Esophagus squamous epithelium (tissue), 5 donors: ENCODE results near the gene PRC1. TPM values are rescaled to one million over a fixed set of nuclear protein-coding genes. Genes with fewer than 3 reads are reported as not detected.

Experiments used
- DNase-seq: peaks from one replicate; lab custom pipeline; 2025; lab: John Stamatoyannopoulos, UW
- H3K27ac ChIP-seq, 4 donors: fragments of 200-600 bp; sonication (generic); one replicate each; pipeline ENCODE4 v1.5.1; 2016 to 2019; ENCODE audit warnings: mild to moderate bottlenecking in 1 of 4
- H3K27me3 ChIP-seq, 4 donors: fragments of 200-600 bp; sonication (generic); 1 replicate in 3 of 4; 2 replicates in 1 of 4; pipeline versions ENCODE4 v1.5.1 to v1.6.0; 2017 to 2021; ENCODE audit warnings: antibody characterized with exemption in 1 of 4
- H3K36me3 ChIP-seq, 3 donors: fragments of 200-600 bp; sonication (generic); one replicate each; pipeline ENCODE4 v1.5.1; 2016 to 2019
- H3K4me1 ChIP-seq, 3 donors: fragments of 200-600 bp; sonication (generic); one replicate each; pipeline ENCODE4 v1.5.1; 2017 to 2019
- H3K4me3 ChIP-seq, 4 donors: fragments of 200-600 bp; sonication (generic); 1 replicate in 3 of 4; 2 replicates in 1 of 4; pipeline ENCODE4 v1.5.1; 2016 to 2019; ENCODE audit warnings: mild to moderate bottlenecking in 2 of 4, moderate library complexity in 1 of 4
- H3K9me3 ChIP-seq, 3 donors: fragments of 200-600 bp; sonication (generic); one replicate each; pipeline ENCODE4 v1.5.1; 2016 to 2019
- POLR2A ChIP-seq, 4 donors: fragments of 450-650 bp; IDR thresholded peaks; one replicate each; pipeline ENCODE4 v1.6.1; 2017; ENCODE audit warnings: antibody characterized with exemption in 4 of 4, mild to moderate bottlenecking in 4 of 4, moderate library complexity in 3 of 4
- WGBS, 2 donors: methylation state at CpG; one replicate each; pipeline ENCODE4 v1.1.5; 2018; 5-methylcytosine and 5-hydroxymethylcytosine counted together
- intact Hi-C: fragments of 100-400 bp; cut with DNase I; formaldehyde crosslinking; loops from one replicate; pipeline ENCODE4 v1.15.0; 2022
- total RNA-seq, 4 donors: library from RNA; depleted of rRNA; stranded (reverse); fragments of >200 nt; gene quantifications; one replicate each; pipeline ENCODE4 v1.1.0, GENCODE V29; 2016
- TF ChIP-seq, protein P1 (sequence below), 6 experiments: fragments of 450-650 bp in 4 of 6; fragments of 200-600 bp in 2 of 6; sonication (generic) in 2 of 6; IDR thresholded peaks; one replicate each; pipeline ENCODE4 v1.5.1; 2016 to 2019; ENCODE audit warnings: antibody characterized with exemption in 6 of 6, mild to moderate bottlenecking in 4 of 6, moderate library complexity in 4 of 6
- donor health status: DM: yes; HTN: yes; CAD: no.

PRC1 gene
- total RNA-seq, 4 donors from 2014 or later, result 49.6 to 100 (median 58.4) TPM

DNA sequence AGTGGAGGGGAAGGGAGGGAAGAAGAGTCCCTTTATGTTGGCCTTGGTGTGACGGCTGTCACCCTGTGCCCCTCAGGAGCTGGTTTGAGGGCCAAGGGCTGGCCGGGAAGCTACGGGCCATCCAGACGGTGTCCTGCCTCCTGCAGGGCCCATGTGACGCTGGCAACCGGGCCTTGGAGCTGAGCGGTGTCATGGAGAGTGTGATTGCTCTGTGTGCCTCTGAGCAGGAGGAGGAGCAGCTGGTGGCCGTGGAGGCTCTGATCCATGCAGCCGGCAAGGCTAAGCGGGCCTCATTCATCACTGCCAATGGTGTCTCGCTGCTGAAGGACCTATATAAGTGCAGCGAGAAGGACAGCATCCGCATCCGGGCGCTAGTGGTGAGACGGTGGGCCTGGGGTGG, 47.8 kb downstream of the PRC1 start:
- intact Hi-C loops, result no loop called here
- Histone ChIP-seq H3K9me3 (no peaks in the 10 kb centered on the region), H3K4me1 (peaks cover 0 to 11% (median 6%) of the 10 kb centered on the region in 3 donors), H3K27ac (no peak overlapping the region), H3K36me3 (peaks cover 64 to 100% (median 87%) of the 10 kb centered on the region in 3 donors), H3K4me3 (no peak overlapping the region), H3K27me3 (no peaks in the 10 kb centered on the region)
- WGBS, 2 donors, result 85 to 100% methylated on average over 1 to 10 of the region's 16 CpGs
- TF ChIP-seq, protein P1, sequence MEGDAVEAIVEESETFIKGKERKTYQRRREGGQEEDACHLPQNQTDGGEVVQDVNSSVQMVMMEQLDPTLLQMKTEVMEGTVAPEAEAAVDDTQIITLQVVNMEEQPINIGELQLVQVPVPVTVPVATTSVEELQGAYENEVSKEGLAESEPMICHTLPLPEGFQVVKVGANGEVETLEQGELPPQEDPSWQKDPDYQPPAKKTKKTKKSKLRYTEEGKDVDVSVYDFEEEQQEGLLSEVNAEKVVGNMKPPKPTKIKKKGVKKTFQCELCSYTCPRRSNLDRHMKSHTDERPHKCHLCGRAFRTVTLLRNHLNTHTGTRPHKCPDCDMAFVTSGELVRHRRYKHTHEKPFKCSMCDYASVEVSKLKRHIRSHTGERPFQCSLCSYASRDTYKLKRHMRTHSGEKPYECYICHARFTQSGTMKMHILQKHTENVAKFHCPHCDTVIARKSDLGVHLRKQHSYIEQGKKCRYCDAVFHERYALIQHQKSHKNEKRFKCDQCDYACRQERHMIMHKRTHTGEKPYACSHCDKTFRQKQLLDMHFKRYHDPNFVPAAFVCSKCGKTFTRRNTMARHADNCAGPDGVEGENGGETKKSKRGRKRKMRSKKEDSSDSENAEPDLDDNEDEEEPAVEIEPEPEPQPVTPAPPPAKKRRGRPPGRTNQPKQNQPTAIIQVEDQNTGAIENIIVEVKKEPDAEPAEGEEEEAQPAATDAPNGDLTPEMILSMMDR (IDR thresholded peaks at IDR 0.05), result no peak
- no peak for TF ChIP-seq POLR2A (IDR thresholded peaks at IDR 0.05)
- DNase-seq, result no peak

GRCh38 chr15:90945091-90945490, 49.2 kb downstream of the PRC1 start:
- peaks cover 70 to 100% (median 86%) of the 10 kb centered on the region in 3 donors for H3K36me3 ChIP-seq

DNA sequence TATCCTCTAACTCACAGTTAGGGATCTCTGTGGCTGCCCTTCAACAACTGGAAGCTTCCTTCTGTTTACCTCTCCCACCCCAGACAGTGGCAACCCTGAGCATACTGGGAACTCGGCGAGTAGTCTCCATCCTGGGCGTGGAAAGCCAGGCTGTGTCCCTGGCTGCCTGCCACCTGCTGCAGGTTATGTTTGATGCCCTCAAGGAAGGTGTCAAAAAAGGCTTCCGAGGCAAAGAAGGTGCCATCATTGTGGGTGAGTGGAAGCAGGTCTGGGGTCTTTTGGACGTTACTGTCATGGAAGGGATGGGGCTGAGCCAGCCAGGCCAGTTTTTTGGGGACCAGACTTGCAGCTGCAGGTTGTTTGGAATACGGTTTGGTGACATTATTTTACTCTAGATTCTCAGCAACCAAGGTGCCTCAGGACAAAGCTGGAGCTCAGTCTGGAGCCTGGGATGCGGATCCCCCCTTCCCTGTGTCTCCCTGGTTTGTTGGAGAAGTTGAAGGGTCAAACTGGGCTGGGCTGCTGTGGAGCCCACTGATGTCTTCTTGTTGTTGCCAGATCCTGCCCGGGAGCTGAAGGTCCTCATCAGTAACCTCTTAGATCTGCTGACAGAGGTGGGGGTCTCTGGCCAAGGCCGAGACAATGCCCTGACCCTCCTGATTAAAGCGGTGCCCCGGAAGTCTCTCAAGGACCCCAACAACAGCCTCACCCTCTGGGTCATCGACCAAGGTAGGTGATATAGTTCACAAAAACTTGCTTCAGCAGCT, 51.8 kb downstream of the PRC1 start:
- Histone ChIP-seq H3K27ac (no peak overlapping the region), H3K4me1 (peaks cover 0 to 2% (median 0%) of the 10 kb centered on the region in 3 donors), H3K36me3 (peaks cover 62 to 100% (median 75%) of the 10 kb centered on the region in 3 donors), H3K9me3 (no peaks in the 10 kb centered on the region), H3K27me3 (no peaks in the 10 kb centered on the region), H3K4me3 (no peak overlapping the region)
- TF ChIP-seq, protein P1 (IDR thresholded peaks at IDR 0.05), result no peak
- no peak for TF ChIP-seq POLR2A (IDR thresholded peaks at IDR 0.05)
- 65 to 83% methylated on average over 3 to 7 of the region's 12 CpGs for WGBS, 2 donors
- DNase-seq, result no peak
- intact Hi-C loops, result no loop called here

More at GRCh38 chr15:90945091-90945490, 49.2 kb downstream of the PRC1 start:
- TF ChIP-seq, protein P1 (IDR thresholded peaks at IDR 0.05), result no peak
- TF ChIP-seq POLR2A (IDR thresholded peaks at IDR 0.05), result no peak
- H3K4me1 ChIP-seq, result peaks cover 0 to 11% (median 6%) of the 10 kb centered on the region in 3 donors
- H3K27me3 ChIP-seq, result no peaks in the 10 kb centered on the region
- H3K9me3 ChIP-seq, result no peaks in the 10 kb centered on the region
- DNase-seq, result no peak
- H3K4me3 ChIP-seq, result no peak overlapping the region
- intact Hi-C loops, result no loop called here
- 90 to 91% methylated on average over 7 of the region's 7 CpGs for WGBS, 2 donors
- no peak overlapping the region for H3K27ac ChIP-seq

- no peaks in the 10 kb centered on the region for H3K27me3 ChIP-seq
- WGBS, 2 donors, result 79 to 92% methylated on average over 4 of the region's 4 CpGs
- no peaks in the 10 kb centered on the region for H3K9me3 ChIP-seq
- H3K4me3 ChIP-seq, result no peak overlapping the region
- intact Hi-C loops, result no loop called here
- H3K36me3 ChIP-seq, result peaks cover 52 to 95% (median 62%) of the 10 kb centered on the region in 3 donors
- DNase-seq, result no peak
- TF ChIP-seq, protein P1 (IDR thresholded peaks at IDR 0.05), result no peak
- no peak for TF ChIP-seq POLR2A (IDR thresholded peaks at IDR 0.05)
- H3K4me1 ChIP-seq, result peaks cover 5 to 17% (median 10%) of the 10 kb centered on the region in 3 donors
- no peak overlapping the region for H3K27ac ChIP-seq
Measured at GRCh38 chr15:90941038-90941437, 53.3 kb downstream of the PRC1 start.

DNA sequence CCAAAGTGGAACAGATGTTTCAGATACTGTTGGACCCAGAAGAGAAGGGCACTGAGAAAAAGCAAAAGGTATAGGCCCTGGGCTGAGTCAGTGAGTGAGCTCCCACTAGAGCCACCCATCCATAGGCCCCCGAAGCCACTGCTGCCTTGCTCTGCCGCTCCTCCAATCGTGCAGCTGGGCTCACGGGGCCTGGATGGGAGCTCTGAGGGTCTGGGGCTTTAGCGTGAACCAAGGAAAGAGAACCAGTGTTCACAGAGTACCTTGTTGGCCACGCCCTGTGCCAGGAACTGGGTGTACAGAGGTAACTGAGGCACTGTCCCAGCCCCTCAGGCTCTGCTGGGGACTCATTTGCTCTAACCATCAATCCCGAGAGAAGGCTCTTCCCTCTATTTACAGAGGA, 54.6 kb downstream of the PRC1 start:
- intact Hi-C loops, result no loop called here
- no peaks in the 10 kb centered on the region for H3K9me3 ChIP-seq
- H3K27ac ChIP-seq, result no peak overlapping the region
- WGBS, 2 donors, result 78 to 82% methylated on average over 3 to 5 of the region's 7 CpGs
- peaks cover 12 to 26% (median 14%) of the 10 kb centered on the region in 3 donors for H3K4me1 ChIP-seq
- no peaks in the 10 kb centered on the region for H3K27me3 ChIP-seq
- TF ChIP-seq POLR2A (IDR thresholded peaks at IDR 0.05), result no peak
- TF ChIP-seq, protein P1 (IDR thresholded peaks at IDR 0.05), result no peak
- H3K4me3 ChIP-seq, result no peak overlapping the region
- no peak for DNase-seq
- peaks cover 48 to 82% (median 52%) of the 10 kb centered on the region in 3 donors for H3K36me3 ChIP-seq
